Measurements from ENCODE around the gene B4GAT1. TPM values are rescaled to one million over a fixed set of nuclear protein-coding genes. Genes with fewer than 3 reads are reported as not detected.

Gene B4GAT1
- total and polyA plus RNA-seq, 2 of the 13 experiments (the other 11 are each of a cell fraction or from before 2014, with no cell fraction given): 40.4 to 109 TPM

DNA sequence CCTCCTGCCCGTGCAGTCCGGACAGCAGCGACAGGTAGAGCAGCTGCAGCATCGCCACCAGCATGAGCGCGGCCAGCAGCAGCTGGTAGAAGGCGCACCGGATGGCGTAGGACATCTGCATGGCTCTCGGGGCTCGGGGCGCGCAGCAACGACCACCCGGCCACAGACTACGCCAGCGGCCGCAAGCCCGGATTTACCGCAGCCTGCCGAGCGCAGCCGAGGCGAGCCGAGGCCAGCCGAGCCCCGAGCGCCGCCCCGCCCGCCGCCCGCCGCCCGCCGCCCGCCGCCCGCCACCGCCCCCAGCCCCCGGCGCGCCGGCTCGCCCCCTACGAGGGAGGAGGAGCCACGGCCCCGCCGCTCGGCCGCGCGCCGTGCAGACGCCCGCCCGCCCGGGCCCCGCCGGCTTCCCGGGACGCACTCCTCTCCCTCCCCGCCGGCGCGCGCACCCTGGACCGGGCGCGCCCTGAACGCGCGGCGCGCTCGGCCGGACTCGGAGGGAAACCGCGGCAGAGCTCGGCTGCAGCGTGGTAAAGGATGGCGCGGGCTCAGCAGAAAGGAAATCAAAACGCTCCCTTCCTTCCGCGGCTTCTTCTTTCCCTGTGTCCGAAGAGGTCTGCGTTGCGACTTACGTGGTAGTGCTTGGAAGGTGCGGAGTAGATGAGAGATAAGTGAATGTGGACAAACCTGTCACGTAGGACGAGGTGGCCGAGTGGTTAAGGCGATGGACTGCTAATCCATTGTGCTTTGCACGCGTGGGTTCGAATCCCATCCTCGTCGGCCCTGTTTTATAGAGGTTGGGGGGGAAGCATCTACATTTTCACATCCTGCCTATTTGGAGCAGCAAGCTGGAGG lies at the start of gene B4GAT1 (continued):
- TF ChIP-seq, protein P1, sequence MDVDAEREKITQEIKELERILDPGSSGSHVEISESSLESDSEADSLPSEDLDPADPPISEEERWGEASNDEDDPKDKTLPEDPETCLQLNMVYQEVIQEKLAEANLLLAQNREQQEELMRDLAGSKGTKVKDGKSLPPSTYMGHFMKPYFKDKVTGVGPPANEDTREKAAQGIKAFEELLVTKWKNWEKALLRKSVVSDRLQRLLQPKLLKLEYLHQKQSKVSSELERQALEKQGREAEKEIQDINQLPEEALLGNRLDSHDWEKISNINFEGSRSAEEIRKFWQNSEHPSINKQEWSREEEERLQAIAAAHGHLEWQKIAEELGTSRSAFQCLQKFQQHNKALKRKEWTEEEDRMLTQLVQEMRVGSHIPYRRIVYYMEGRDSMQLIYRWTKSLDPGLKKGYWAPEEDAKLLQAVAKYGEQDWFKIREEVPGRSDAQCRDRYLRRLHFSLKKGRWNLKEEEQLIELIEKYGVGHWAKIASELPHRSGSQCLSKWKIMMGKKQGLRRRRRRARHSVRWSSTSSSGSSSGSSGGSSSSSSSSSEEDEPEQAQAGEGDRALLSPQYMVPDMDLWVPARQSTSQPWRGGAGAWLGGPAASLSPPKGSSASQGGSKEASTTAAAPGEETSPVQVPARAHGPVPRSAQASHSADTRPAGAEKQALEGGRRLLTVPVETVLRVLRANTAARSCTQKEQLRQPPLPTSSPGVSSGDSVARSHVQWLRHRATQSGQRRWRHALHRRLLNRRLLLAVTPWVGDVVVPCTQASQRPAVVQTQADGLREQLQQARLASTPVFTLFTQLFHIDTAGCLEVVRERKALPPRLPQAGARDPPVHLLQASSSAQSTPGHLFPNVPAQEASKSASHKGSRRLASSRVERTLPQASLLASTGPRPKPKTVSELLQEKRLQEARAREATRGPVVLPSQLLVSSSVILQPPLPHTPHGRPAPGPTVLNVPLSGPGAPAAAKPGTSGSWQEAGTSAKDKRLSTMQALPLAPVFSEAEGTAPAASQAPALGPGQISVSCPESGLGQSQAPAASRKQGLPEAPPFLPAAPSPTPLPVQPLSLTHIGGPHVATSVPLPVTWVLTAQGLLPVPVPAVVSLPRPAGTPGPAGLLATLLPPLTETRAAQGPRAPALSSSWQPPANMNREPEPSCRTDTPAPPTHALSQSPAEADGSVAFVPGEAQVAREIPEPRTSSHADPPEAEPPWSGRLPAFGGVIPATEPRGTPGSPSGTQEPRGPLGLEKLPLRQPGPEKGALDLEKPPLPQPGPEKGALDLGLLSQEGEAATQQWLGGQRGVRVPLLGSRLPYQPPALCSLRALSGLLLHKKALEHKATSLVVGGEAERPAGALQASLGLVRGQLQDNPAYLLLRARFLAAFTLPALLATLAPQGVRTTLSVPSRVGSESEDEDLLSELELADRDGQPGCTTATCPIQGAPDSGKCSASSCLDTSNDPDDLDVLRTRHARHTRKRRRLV (CRISPR knock-in tag; IDR thresholded peaks at IDR 0.05): no peak
- peak; percentile 48 for TF ChIP-seq TBL1XR1 (IDR thresholded peaks at IDR 0.05; ENCODE audit: borderline replicate concordance, low read length, partially characterized antibody)
- no peak for TF ChIP-seq ZNF777 (CRISPR knock-in tag; IDR thresholded peaks at IDR 0.05)
- no peak for TF ChIP-seq HCFC1 (IDR thresholded peaks at IDR 0.05; ENCODE audit: low read depth, low read length)
- TF ChIP-seq ZNF557 (CRISPR knock-in tag; IDR thresholded peaks at IDR 0.05): 0 out of 2 replicates have a peak, but pooled peaks have one; percentile 17
- TF ChIP-seq, protein P2, sequence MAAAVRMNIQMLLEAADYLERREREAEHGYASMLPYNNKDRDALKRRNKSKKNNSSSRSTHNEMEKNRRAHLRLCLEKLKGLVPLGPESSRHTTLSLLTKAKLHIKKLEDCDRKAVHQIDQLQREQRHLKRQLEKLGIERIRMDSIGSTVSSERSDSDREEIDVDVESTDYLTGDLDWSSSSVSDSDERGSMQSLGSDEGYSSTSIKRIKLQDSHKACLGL (CRISPR knock-in tag; IDR thresholded peaks at IDR 0.05): no peak; the same call in 1 of the 2 replicates
- no peak; the same call in 1 of the 2 replicates for TF ChIP-seq KLF12 (CRISPR knock-in tag; IDR thresholded peaks at IDR 0.05; ENCODE audit: borderline replicate concordance)
- TF ChIP-seq KLF11 (CRISPR knock-in tag; IDR thresholded peaks at IDR 0.05): no peak
- peak; percentile 20; the same call in 1 of the 2 replicates for TF ChIP-seq ZNF616 (CRISPR knock-in tag; IDR thresholded peaks at IDR 0.05; ENCODE audit: low read depth)
- TF ChIP-seq, protein P3, sequence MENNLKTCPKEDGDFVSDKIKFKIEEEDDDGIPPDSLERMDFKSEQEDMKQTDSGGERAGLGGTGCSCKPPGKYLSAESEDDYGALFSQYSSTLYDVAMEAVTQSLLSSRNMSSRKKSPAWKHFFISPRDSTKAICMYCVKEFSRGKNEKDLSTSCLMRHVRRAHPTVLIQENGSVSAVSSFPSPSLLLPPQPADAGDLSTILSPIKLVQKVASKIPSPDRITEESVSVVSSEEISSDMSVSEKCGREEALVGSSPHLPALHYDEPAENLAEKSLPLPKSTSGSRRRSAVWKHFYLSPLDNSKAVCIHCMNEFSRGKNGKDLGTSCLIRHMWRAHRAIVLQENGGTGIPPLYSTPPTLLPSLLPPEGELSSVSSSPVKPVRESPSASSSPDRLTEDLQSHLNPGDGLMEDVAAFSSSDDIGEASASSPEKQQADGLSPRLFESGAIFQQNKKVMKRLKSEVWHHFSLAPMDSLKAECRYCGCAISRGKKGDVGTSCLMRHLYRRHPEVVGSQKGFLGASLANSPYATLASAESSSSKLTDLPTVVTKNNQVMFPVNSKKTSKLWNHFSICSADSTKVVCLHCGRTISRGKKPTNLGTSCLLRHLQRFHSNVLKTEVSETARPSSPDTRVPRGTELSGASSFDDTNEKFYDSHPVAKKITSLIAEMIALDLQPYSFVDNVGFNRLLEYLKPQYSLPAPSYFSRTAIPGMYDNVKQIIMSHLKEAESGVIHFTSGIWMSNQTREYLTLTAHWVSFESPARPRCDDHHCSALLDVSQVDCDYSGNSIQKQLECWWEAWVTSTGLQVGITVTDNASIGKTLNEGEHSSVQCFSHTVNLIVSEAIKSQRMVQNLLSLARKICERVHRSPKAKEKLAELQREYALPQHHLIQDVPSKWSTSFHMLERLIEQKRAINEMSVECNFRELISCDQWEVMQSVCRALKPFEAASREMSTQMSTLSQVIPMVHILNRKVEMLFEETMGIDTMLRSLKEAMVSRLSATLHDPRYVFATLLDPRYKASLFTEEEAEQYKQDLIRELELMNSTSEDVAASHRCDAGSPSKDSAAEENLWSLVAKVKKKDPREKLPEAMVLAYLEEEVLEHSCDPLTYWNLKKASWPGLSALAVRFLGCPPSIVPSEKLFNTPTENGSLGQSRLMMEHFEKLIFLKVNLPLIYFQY (CRISPR knock-in tag; IDR thresholded peaks at IDR 0.05; ENCODE audit: borderline replicate concordance): no peak
- no peak for TF ChIP-seq TP53 (CRISPR knock-in tag; conservative IDR thresholded peaks at IDR 0.05)
- TF ChIP-seq ZSCAN12 (CRISPR knock-in tag; IDR thresholded peaks at IDR 0.05): no peak
- TF ChIP-seq, protein P4, sequence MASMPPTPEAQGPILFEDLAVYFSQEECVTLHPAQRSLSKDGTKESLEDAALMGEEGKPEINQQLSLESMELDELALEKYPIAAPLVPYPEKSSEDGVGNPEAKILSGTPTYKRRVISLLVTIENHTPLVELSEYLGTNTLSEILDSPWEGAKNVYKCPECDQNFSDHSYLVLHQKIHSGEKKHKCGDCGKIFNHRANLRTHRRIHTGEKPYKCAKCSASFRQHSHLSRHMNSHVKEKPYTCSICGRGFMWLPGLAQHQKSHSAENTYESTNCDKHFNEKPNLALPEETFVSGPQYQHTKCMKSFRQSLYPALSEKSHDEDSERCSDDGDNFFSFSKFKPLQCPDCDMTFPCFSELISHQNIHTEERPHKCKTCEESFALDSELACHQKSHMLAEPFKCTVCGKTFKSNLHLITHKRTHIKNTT (CRISPR knock-in tag; IDR thresholded peaks at IDR 0.05): no peak
- no peak for TF ChIP-seq ZNF367 (CRISPR knock-in tag; IDR thresholded peaks at IDR 0.05; ENCODE audit: borderline replicate concordance)
- TF ChIP-seq, protein P5, sequence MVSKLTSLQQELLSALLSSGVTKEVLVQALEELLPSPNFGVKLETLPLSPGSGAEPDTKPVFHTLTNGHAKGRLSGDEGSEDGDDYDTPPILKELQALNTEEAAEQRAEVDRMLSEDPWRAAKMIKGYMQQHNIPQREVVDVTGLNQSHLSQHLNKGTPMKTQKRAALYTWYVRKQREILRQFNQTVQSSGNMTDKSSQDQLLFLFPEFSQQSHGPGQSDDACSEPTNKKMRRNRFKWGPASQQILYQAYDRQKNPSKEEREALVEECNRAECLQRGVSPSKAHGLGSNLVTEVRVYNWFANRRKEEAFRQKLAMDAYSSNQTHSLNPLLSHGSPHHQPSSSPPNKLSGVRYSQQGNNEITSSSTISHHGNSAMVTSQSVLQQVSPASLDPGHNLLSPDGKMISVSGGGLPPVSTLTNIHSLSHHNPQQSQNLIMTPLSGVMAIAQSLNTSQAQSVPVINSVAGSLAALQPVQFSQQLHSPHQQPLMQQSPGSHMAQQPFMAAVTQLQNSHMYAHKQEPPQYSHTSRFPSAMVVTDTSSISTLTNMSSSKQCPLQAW (CRISPR knock-in tag; IDR thresholded peaks at IDR 0.05): no peak
- TF ChIP-seq NR1H2 (CRISPR knock-in tag; IDR thresholded peaks at IDR 0.05; ENCODE audit: borderline replicate concordance, low read depth): no peak
- TF ChIP-seq IRF2 (CRISPR knock-in tag; IDR thresholded peaks at IDR 0.05): no peak
